Subcutaneous adipose tissue (tissue), 4 donors: ENCODE measurements around the gene CSNK1D. TPM values are rescaled to one million over a fixed set of nuclear protein-coding genes. Genes with fewer than 3 reads are reported as not detected.

Experiments
- total RNA-seq, 4 donors: library from RNA; depleted of rRNA; stranded (reverse); fragments of >200 nt; gene quantifications; one replicate each; pipeline ENCODE4 v1.1.0, GENCODE V29; 2016
- TF ChIP-seq, protein P1 (sequence below): fragments of 450-650 bp; IDR thresholded peaks from one replicate; pipeline ENCODE4 v1.5.1; 2016; ENCODE audit warnings: low read depth, mild to moderate bottlenecking, control low read depth, antibody characterized with exemption, moderate library complexity

CSNK1D gene
- total RNA-seq, 4 donors from 2014 or later: 55.1 to 139 (median 64.5) TPM

DNA sequence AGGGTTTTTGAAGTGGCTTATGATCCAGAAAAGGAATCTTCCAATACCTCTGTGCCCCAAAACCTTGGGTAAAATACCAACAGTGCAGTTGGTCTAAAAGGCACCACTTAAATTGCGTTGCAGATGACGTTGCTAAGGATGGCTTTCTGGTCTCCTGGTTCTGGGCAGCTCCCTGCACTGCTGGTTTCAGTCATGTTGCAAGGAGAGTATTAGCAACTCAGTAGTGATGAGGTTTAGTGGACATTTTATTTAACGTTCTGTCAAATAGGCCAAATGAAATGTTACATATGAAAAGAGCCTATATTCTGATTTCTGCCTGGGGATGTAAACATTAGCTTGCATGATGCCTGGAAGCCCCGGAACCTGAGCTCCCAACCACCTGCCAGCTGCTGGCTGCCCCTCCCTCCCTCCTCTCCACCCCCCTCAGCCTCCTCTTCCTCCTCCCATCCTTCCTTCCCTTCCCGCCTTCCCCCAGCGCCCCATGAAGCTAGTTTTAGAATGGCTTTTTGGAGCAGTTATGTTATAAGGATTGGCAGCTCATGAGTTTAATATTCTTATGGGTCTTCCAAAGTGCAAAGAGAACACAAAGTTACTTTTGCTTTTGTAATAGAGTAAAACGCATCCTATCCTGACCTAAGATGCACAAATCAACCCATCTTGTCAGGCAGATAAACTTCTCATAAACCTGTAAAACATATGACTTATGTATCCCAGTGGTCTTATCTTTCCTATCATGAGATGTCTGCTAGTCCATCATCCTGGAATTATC, 23.2 kb upstream of the CSNK1D start:
- TF ChIP-seq, protein P1, sequence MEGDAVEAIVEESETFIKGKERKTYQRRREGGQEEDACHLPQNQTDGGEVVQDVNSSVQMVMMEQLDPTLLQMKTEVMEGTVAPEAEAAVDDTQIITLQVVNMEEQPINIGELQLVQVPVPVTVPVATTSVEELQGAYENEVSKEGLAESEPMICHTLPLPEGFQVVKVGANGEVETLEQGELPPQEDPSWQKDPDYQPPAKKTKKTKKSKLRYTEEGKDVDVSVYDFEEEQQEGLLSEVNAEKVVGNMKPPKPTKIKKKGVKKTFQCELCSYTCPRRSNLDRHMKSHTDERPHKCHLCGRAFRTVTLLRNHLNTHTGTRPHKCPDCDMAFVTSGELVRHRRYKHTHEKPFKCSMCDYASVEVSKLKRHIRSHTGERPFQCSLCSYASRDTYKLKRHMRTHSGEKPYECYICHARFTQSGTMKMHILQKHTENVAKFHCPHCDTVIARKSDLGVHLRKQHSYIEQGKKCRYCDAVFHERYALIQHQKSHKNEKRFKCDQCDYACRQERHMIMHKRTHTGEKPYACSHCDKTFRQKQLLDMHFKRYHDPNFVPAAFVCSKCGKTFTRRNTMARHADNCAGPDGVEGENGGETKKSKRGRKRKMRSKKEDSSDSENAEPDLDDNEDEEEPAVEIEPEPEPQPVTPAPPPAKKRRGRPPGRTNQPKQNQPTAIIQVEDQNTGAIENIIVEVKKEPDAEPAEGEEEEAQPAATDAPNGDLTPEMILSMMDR: no peak

DNA sequence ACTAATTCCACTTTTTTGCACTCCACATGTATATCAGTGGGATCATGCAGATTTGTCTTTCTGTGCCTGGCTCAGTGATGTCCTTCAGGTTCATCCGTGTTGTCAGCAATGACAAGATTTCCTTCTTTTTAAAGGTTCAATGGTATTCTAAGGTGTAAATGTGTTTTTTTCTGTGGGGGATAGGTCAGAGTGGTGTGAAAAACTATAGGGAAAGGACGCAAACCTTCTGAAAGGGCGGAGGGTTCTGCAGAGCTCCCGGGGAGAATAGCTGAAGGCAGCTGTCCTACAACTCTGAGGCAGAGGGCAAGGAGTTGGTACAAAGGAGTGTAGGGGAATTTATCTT, 21.9 kb upstream of the CSNK1D start:
- TF ChIP-seq, protein P1: no peak

DNA sequence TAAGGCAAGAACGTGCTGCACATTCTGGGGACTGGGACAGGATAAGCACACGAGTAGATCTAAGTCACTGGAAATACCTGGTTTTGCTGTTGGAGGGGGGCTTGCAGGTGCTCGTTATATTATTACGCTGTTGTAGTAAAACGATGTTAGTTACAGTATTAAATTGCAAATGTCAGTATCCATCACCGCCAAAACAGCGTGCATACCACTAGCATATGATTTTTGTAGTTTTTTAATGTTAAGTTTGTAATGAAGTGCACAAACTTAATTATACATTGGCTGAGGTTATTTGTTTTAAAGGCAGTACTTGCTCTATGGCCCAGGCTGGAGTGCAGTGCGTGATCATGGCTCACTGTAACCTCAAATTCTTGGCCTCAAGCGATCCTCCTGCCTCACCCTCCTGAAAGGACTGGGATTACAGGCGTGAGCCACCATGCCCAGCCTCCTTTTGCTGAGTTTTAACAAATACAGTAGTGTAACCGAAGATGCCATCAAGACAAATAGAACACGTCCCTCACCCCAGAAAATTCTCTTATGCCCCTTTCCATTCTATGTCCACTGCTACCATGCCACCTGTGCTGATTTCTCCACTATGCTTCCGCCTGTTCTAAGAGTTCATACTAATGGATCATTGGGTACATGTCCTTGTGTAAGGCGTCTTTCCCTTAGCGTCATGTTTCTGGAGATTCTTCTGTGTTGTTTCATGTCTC, 20.7 kb upstream of the CSNK1D start:
- TF ChIP-seq, protein P1: no peak

DNA sequence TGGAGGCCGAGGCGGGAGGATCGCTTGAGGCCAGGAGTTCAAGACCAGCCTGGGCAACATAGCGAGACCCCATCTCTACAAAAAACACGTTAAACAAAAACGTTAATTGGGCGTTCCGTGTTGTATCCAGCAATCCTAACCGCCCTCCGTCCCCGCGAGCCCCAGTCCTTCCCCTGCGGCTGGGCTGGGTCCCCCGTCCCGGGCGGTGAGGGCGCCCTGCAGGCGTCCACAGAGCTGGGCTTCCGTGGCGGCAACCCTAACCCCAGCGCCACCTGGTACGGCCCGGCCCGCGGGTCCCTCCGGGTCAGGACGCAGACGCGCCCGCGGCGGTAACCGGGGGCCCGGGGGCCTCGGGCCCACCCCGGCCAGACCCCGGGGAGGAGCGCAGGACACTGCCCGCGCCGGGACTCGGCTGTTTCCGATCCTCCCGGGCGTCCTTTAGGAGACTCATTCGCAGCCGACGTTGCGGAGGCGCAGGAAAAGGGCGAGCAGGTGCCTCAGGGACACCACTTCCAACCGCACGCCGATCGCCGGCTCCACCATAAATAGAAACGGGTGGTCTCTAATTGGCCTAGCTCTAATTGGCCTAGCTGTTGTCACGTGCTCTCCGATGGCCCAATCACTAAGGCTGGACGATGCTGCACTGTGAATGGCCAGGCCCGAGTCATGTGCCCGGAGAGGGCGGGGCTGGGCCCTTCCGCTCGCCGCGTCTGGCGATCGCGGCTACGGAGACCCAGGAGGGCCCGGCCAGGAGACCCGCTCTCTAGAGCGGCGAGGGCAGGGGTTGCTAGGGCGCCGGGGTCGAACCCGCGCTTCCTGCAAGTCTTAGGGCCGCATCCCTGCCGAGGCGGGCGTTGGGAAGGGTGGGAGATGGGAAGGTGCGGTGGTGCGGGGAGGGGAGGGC, 19.0 kb upstream of the CSNK1D start:
- TF ChIP-seq, protein P1: no peak

- TF ChIP-seq, protein P1: no peak
Measured at GRCh38 chr17:82291582-82292250, 18.2 kb upstream of the CSNK1D start.

DNA sequence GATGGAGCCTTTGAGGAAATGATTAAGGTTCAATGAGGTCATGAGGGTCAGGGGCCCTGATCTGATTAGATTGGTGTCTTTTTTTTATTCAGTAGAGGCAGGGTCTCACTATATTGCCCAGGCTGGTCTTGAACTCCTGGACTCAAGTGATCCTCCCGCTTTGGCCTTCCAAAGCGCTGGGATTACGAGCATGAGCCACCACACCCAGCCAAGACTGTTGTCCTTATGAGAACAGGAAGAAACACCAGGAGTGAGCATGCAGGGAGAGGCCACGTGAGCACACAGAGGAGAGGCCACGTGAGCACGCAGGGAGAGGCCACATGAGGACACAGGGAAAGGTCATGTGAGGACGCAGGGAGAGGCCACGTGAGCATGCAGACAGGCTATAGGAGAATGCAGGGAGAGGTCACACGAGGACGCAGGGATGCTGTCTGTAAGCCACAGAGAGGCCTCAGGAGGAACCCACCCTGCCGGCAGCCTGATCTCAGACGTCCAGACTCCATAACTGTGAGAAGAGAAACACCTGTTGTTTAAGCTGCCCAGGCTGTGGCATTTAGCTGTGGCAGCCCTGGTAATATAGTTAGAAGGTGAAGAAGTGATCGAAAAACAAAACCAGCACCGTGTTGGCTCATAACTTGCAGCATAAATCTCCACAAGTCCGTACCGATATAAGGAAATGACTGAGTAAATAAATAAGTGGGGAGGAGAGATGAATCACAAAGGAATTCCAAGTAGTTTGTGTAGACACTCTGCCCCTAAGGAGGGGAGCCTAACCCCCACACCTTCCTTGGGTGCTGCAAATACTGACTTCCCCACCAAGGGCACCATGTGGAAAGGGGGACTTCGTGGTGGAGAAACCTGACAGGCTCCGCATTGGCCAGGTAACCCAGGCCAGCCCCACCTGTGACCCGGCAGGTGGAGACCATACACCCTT, 14.6 kb upstream of the CSNK1D start:
- TF ChIP-seq, protein P1: no peak
